Loucy (cell line): ENCODE results near the gene HTR3D.

Experiments used
- EZH2phosphoT487 ChIP-seq: fragments of 200-600 bp; IDR thresholded peaks from 2 replicates; pipeline ENCODE4 v1.6.1; 2018; ENCODE audit warnings: antibody characterized with exemption, mild to moderate bottlenecking, moderate library complexity, borderline replicate concordance
- TF ChIP-seq, protein P1 (sequence below): fragments of 200-600 bp; sonication (generic); conservative IDR thresholded peaks from 2 replicates; pipeline ENCODE4 v1.5.1; 2014; ENCODE audit warnings: mild to moderate bottlenecking, antibody characterized with exemption, low read length

DNA sequence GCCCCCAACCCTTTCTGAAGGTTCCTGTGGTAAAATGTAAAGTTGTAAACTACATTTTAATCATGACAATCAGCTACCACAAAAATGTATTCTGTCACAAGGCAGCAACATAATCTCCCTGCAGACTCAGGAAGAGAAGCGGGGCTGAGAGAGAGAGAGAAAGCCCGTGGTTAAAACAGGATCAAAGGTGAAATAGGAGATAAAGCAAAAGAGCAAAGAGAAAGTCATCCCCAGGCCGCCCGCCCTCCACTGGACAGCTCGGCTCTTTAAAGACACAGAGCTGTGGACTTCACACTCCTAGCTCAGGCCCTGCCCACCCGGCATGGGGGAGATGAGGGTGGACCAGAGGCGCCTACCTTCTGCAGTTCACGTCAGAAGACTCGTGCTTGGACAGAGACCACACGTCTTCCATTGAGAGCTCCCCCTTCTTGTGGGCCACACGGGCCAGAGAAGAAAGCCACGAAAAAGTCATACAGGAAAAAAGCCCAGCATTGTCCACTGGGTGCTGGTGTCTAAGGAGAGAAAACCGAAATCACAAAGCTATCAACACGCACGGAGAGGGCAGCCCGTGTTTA is 43.2 kb upstream of the HTR3D start:
- TF ChIP-seq, protein P1, sequence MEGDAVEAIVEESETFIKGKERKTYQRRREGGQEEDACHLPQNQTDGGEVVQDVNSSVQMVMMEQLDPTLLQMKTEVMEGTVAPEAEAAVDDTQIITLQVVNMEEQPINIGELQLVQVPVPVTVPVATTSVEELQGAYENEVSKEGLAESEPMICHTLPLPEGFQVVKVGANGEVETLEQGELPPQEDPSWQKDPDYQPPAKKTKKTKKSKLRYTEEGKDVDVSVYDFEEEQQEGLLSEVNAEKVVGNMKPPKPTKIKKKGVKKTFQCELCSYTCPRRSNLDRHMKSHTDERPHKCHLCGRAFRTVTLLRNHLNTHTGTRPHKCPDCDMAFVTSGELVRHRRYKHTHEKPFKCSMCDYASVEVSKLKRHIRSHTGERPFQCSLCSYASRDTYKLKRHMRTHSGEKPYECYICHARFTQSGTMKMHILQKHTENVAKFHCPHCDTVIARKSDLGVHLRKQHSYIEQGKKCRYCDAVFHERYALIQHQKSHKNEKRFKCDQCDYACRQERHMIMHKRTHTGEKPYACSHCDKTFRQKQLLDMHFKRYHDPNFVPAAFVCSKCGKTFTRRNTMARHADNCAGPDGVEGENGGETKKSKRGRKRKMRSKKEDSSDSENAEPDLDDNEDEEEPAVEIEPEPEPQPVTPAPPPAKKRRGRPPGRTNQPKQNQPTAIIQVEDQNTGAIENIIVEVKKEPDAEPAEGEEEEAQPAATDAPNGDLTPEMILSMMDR, result no peak
- TF ChIP-seq EZH2phosphoT487, result peak; percentile 39; the same call in 1 of the 2 replicates
